Daoy (cell line): ENCODE data around the gene MRPL10. TPM values are rescaled to one million over a fixed set of nuclear protein-coding genes. Genes with fewer than 3 reads are reported as not detected.

Source experiments
- DNase-seq: peaks from one replicate; pipeline ENCODE4 v3.0.0-alpha.2; 2015; ENCODE audit warnings: low read depth
- total RNA-seq: library from RNA; depleted of rRNA; stranded (reverse); fragments of >200 nt; shearing (Covaris generic); gene quantifications from 2 replicates; pipeline ENCODE4 v1.2.3, GENCODE V29; 2014

Gene MRPL10
- total RNA-seq, 1 experiment from 2014 or later: 26.3 TPM

DNA sequence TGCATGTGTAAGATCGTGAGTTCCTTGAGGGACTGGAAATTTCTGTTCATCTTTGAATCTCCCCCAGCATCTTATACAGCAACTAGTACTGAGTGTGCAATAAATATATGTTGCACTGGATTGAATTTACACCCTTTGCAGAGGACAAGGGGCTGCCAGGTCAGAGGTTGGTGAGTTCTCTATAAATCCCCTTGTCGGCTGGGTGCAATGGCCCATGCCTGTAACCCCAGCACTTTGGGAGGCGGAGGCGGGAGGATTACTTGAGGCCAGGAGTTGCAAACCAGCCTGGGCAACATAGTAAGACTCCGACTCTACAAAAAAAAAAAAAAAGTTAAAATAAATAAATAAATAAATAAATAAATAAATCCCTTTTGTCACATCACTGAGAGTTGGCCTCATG is 29.0 kb upstream of the MRPL10 start:
- DNase-seq: no peak

DNA sequence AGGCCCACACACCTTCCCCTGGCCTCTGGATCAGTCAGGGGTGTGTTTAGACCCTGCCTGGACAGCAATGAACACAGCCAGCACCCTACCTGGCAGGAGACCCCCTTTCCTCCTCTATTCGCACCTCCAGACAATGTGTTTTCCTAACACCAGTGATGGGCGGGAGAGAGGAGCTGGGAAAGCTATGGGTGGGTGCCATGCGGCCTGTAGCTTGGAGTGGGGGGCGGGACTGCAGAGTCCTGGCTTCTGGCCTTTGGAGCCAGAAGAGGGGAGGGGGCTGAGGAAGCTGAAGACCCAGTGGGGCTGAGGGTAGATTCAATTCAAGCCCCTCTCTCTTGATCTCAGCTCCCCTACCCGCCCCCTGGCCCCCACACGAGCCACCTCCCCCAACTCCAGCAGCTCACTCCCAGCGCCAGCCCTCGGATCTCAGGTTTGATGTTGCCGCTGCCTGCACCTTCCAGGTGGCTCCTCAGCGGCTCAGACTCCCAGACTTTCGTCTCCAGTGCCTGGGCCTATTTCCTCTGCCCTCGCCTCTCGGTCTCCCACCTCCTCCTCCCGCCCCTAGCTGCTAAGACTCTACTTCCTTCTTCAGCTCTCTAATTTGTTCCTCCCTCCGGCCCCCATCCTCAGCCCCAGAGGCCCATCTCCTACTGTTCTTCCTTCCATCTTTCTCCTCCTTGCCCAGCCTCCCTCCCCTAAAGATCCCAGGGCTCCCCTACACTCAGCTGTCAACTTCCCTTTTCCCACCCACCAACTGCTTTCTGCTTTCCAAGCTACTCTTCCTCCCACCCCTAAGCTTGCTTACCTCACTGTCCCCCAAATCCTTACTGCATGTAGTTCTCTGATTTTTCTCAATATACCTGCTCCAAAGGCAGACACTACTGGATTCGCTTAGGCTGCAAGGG is 26.5 kb upstream of the MRPL10 start:
- no peak for DNase-seq

DNA sequence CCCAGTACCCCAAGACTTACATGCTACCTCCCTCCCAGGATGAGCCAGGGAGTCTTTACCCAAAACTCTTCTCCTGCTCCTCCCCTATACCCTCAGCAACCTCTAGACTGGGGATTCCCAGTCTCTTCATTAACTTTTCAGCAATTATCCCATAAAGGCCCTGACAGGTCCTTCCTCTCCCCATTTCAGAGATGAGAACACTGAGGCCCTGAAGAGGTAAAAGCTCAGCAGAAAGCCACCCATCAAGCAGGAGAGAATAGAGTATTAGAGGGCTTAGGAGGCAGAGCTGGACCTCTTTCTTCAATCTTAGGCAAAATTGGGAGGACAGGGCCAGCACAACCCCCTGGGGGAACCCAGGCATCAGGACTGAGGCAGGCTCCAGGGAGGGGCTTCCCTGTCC is 25.5 kb upstream of the MRPL10 start:
- DNase-seq: no peak

DNA sequence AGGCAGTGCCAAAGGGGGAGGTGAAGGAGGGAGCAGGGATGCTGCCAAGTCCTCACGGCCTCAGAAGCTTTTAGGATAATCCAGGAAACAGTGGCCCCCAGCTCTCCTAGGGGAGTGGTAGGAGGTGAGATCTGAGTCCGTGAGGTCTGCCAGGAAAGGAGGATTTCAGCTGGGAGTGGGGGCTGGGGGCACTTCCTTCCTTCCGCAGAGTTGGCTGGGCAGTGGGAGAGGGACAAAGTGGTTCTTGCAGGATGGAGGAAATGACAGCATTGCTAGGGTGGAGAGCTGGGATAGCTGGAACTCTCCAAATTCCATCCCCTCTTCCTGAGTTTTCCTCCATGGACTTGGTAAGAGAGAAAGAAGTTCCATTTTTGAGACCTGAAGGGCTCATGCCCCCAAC is 24.4 kb upstream of the MRPL10 start:
- DNase-seq: no peak

DNA sequence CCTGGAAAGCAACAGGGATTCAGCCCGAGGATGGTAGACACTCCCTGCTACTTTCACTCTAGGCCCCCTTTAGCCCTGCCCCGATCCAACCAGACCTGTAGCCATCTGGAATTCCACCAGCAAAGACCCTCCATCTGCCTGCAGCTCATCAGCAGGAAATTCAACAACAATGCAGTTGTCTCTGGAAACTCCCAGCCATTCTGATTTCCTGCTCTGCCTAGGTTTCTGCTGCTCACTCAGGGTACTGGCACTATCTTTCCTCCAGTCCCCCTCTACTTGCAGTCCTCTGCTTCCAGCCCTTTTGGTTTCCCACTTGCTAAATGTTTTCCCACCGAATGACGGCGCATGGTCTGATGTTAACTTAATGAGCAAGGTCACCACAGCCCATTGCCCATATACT is 22.3 kb upstream of the MRPL10 start:
- DNase-seq: no peak

DNA sequence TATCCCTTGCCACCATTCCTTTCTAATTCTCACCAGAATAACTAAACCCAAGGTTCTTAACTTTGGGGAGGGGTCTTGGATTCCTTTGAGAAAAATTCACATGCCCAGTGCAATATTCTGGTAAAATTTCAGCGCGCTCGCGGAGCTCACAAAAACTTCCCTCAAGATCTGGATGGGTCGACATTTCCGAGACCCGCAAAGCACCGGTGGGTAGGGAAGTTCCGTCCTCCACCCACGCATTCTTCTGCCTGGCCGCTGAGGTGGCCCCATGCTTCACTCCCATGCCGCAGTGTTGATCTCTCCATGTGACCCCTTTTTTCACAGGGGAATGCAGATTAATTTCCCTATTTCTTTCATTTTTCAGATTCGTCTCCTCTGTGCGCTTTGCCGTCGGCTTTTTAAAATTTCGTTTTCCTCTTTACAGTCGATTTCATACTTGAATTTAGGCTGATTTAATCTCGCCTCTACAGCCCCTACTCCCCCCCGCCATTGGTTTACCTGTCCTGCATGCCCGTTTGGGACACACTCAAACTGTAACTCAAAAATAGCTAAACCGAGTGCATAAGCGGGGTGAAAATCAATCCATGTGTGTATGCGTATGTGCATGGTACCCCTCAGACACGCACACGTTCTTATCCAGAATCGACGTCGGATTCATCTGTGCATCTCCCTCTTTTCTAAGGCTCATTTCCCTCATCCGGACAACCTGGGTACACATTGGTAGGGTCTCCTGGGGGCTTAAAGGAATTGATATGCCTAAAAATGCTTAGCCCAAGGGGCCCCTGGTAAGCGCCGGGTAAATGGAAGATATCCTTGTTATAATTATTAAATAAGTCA is 21.0 kb upstream of the MRPL10 start:
- DNase-seq: no peak

DNA sequence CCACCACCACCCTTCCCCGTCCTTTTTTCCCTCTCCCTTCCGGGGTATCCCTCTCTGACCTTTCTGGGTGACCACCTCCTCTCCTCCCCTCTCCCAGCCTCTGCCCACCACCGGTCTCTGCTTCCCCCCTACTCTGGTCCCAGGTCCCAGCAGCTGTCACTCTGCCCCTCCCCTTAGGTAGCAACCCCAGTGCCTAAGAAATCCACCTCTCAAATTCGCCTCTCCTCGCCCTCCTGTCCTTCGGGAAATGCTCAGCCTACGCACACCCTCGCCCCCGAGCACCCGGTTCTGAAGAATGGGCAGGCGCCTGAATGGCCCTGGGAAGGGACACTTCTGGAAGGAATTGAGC is 20.4 kb upstream of the MRPL10 start:
- no peak for DNase-seq

DNA sequence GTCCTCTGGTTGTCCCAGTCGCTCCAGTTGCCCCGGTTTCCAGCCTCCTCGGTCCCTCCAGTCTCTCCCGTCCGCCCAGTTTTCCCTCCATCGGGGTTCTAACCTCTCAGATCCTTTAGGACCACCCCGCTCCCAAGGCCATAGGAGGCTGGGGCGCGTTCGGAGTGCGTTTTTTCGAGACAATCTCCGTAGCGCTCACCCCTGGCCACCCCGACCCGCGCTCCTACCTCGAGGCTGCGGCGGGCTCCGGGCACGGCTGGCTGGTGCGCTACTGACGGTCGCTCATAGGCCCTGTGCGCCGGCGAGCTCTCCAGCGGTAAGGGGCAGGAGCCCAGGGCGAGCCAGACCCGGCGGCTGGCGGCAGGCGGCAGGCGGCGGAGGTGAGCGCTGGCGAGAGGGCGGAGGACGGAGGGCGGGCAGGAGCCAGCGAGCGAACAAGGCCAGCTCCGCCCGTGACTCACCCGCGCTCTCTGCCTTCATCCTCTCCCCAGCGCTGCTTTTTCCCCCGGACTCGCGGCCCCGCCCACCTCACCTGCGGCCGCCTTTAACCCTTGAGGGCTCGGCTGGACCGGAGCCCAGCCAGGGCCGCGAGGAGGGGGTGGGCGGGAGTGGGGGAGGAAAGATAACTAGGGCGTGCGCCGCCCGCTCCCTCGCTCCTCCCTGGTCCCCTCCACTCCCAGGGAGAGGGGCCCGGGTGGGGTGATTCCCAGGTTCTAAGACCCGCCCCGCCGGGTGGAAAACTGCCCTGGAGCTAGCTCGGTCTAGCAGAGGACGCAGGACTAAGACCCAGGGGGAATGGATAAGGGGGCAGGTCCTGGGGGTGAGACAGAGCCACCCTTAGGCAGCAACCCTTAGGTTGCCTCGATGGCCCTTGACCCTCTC is 19.6 kb upstream of the MRPL10 start, which contains the start of gene SP6:
Gene SP6 (minus strand): TSS at position 472 of the 882 bp plus-strand sequence. CDS start 2,734 bp downstream, outside the sequence.
- DNase-seq: peak; percentile 88

DNA sequence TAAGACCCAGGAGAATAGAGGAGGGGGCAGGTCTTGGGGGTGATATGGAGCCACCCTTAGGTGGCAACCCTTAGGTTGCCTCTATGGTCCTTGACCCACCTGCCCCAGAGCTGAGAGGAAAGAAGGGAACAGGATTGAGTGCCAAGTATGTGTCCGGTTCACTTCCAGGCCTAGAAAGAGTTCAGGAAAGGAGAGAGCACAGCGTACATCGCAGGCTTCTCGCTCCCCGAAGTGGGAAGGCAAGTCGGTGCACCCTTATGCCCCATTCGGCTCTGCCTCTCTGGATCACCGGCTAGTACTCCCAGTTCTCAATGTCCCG is 19.0 kb upstream of the MRPL10 start:
- no peak for DNase-seq

DNA sequence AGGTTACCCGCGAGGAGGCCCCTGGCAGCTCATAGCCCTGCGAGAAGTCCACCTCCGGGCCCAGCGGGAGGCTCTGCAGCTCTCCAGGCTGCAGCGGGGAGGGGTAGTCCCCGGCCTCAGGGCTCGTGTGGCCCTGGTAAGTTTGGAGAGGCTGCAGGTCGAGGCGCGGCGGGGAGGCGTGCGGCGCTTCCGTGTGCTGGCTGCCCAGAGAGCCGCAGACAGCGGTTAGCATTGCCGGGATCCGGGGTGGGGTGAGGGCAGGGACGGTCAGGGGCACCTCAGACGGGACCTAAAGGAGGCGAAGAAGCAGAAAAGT is 16.8 kb upstream of the MRPL10 start:
- DNase-seq: no peak

DNA sequence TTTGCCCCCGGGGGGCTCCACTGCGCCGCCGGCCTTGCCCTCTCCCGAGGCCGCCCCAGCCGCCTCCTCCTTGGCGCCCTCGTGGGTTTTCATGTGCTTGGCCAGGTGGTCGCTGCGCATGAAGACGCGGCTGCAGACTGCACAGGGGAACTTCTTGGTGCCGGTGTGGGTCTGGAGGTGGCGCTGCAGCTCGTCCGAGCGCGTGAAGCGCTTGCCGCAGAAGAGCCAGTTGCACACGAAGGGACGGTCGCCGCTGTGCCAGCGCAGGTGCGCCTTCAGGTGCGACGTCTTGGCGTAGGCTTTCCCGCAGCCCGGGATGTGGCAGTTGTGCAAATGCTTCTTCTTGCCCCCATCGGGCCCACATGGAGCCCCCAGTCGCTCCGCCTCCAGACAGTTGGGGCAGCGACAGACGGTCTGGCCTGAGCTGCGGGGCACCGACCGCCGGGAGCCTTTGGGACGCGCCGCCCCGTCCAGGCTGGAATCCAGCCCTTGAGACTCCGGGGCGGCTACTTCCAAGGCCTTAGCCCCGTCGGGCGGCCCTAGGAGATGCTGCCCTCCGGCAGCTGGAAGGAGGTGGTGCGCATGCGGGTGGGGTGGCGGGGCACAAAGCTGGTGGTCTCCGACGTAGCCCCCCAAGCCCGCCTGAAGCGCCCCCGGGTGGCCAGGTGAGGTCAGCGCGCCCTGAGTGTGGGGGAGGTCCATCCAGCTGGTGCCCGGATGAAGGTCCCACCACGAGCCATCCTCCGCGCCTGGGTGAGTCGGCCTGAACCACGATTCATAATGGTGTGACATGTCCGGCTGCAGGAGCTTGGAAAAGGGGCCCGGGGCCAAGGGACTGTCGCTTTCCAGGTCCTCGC is 16.2 kb upstream of the MRPL10 start:
- DNase-seq: no peak

DNA sequence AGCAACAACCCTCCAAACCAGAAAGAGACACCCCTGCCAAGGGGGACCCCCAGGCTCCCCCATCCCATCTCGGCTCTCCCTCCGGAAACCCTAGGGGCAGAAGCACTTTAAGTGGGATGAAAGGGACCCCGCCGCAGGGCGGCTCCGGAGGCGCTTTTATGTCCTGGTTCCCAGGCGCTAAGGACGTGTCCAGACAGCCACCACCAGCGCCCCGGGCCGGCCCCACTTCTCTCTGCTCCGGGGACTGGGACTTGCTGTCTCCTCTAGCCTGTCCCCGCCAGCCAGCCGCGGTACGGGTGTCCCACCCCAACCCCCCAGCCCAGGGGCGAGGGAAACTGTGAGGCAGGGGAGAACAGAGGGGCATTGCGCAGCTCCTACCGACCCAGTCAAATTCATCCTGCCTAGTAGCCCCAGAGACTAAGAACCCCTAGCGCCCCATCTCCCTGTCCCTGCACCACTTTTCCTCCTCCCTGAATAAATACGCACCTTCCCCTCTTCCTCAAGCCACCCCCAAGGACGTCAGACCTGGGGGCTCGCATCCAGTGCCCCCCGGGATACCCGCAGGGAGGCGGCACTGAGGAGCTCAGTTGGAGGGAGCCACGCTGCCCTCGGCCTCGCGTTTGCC is 15.5 kb upstream of the MRPL10 start:
- no peak for DNase-seq

DNA sequence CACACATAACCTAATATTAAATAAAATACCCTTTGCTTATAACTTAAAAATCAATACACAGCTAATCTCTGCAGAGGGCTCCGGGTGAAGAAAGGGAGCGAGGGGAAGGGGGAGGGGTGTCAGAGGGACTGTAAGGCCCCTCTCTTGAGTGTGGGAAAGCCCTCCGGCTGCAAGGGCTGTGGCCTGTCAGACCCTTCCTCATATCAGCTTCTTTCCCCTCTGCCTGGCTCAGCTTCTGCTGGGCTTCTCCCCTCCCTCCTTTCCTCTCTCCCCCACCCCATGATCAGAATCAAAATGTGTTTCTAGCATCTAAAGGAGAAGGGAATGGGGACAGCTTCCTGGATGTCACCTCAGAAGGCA is 14.4 kb upstream of the MRPL10 start:
- DNase-seq: no peak

DNA sequence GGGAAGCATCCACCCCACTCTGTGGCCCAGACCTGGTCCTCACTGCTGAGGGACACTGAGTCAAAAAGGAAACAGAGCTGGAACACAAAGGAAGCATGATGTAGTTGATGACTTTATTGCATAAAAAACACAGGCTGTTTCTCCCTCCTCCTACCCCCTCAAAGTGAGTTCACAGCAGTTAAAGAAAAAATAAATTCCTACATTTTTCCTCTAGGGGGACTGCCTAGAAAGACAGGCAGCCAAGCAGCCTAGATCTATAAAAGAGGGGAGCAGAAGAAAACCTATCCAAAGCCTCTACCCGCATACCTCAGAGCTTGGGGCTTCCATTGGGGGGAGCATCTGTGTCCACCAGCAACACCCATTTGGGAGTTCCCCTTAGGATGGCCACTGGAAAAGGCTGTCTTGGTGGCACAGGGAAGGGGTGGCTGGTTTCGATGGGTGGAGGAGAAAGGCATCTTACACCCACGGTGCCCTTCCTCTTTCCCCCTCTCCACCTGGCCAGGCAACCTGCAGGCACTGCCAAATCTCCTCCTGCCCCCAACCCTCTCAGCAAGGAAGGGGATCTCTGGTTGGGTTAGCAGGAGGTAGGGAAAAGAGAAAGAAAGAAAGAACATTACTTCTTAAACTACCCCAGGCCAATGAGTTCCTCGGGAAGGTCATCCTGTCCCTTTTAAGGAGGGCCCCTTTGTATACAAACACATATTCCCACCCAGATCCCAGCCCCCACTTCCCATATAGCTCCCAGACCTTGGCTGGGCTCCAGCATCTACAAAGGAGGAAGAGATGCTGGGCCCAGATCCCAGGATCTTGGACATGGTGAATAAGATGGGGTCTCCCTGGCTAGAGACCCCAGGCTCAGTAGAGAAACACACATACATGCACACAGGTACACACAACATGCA is 13.7 kb upstream of the MRPL10 start:
- DNase-seq: no peak

DNA sequence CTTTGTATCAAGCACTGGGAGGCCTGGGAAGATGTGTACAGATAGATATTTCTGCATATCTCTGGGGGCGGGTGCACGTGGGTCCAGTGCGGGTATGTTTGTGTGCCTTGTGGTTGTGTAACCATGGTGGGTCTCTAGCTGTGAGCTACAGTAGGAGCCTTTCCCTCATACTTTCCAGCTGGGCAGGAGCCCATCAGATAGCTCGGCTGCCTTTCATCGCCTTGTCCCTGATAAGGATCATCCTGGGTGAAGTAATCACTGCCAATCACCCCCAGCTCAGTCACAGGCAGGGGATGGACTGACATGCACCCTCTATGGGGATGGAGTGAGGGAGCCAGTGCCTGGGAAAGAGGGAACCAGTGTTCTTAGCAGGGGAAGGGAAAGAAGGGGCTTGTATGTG is 12.9 kb upstream of the MRPL10 start:
- DNase-seq: no peak

DNA sequence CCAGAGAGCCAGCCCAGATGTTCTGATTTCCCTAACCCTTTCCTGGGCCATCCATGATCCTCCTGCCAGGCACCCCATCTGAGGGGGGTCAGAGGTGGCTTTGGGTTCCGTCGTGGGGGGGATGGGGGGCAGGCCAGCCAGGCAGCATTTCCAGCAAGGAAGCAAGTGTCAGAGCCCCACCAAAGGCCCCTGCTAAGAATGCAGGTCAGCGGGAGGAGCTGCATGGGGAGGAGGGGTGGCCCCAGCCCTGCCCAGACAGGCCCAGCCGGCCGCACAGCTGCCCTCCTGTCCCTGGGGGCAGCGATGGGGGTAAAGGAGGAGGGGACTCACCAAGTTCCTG is 12.0 kb upstream of the MRPL10 start:
- DNase-seq: no peak

DNA sequence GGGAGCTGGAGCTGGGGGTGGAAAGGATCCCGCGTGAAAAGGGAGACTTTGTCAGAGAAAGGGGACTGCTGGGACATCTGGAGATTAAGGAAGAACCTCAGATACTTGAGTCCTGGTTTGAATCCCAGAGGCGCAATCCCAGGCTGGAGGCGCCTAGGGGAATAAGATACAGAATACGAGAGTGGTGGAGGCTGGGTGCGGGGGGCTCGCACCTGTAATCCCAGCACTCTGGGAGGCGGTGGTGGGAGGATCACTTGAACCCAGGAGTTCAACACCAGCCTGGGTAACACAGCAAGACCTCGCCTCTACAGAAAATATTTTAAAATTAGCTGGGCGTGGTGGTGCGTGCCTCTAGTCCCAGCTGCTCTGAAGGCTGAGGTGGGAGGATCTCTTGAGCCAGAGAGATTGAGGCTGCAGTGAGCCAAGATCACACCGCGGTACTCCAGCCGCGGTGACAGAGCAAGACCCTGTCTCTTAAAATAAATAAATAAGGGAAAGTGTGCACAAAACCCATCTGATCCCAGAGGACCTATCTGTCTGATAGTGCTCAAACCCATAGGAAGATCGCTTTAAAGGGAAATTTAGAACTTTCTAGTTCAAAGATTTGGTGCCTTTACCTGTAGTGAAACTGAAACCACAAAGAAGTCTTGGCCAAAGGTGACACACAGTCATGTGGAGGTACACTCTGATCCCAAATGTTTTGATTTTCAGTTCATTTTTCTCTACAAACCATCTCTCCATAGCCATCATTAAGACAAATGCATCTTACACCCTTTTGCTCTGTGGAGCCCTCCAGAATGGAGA is 10.3 kb upstream of the MRPL10 start:
- DNase-seq: no peak

DNA sequence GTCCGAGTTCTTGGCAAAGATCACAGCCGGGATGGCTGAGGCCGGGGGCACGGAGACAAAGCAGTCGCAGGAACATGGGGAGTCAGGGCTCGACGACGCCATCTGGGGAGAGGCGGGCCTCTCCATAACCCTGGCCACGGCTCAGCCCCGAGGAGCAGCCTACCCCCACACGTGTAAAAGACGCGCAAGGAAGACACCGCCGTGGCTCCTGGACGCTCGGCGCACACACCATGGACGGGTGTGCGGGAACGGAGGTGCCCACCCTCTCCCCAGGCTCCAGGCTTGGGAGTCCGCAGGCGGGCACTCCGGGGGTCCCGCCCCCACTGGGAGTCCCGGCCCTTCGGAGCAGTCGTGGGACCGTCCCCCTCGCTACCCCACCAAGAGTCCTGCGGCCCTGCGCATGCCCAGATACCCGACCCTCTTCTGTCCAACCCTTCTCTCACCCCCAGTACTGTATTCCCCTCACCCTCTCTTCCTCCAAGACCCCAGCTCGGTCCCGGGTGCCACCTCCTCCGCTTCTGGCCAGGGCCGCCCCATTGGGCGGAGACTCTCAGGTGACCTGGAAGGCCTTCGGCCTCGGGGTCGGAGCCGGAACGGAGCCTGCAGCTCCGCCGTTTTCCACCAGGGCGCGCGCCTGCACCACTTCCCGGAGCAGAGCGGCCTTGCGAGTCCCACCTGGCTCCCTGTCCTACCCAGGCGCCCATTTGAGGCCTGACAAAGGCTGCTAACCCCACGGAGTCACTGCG is 9.6 kb upstream of the MRPL10 start, which contains the start of gene SCRN2:
Gene SCRN2 (minus strand): TSS at position 532 of the 746 bp plus-strand sequence. CDS start 430 bp downstream, at position 102.
- peak; percentile 85 for DNase-seq
